Measurements from ENCODE around the gene CLDN22. TPM values are rescaled to one million over a fixed set of nuclear protein-coding genes. Genes with fewer than 3 reads are reported as not detected.

Gene CLDN22
- total and polyA plus RNA-seq, 10 of the 15 experiments (the other 5 are each of a cell fraction or from before 2014, with no cell fraction given) = not detected

GRCh38 chr4:183345261-183345660 is 25.2 kb upstream of the CLDN22 start:
- Histone ChIP-seq H3K79me2 (ENCODE audit: control insufficient read depth, insufficient read depth, low read length) (no peaks in the 10 kb centered on the region), H3K4me2 (ENCODE audit: control insufficient read depth, insufficient read depth) (no peak overlapping the region), H3K27ac (ENCODE audit: control insufficient read depth, insufficient read depth) (no peak overlapping the region), H2AFZ (ENCODE audit: control insufficient read depth, low read depth, low read length) (no peak overlapping the region), H3K36me3 (ENCODE audit: control insufficient read depth in 2 of 2, insufficient read depth in 2 of 2, low read length in 1 of 2) (no peaks in the 10 kb centered on the region), H4K20me1 (ENCODE audit: control insufficient read depth, insufficient read depth) (no peaks in the 10 kb centered on the region), H3K4me1 (ENCODE audit: control insufficient read depth, insufficient read depth, low read length) (no peaks in the 10 kb centered on the region), H3K9me3 (replicated peaks; ENCODE audit: control insufficient read depth, insufficient read depth, low read length) (no peaks in the 10 kb centered on the region), H3K9ac (ENCODE audit: control insufficient read depth, insufficient read depth, low read length) (no peak overlapping the region), H3K4me3 (no peak overlapping the region), H3K27me3 (replicated peaks in 1 of 2; ENCODE audit: control insufficient read depth in 2 of 2, insufficient read depth in 2 of 2, low read length in 1 of 2) (no peaks in the 10 kb centered on the region; a peak in 1 of 4 replicates)
- 54% methylated on average over 4 of the region's 4 CpGs for WGBS (ENCODE audit: insufficient coverage, insufficient replicate concordance, low lambda C conversion rate, missing lambda C conversion rate)
- intact Hi-C loops (cut with micrococcal nuclease; ENCODE audit: unreplicated experiment) (no loop called here), in situ Hi-C loops (cut with MboI) (no loop called here)
- SMC1A ChIA-PET (ENCODE audit: uncharacterized antibody, unreplicated experiment) = no interaction called here
- POLR2A ChIA-PET = no interaction called here
- CTCF ChIA-PET = no interaction called here
- no peak for ATAC-seq
- TF ChIP-seq CEBPB (IDR thresholded peaks at IDR 0.05; ENCODE audit: borderline replicate concordance in 1 of 2, low read depth in 2 of 2, low read length in 2 of 2) (no peak), TCF12 (IDR thresholded peaks at IDR 0.05; ENCODE audit: low read depth, low read length) (no peak), KLF5 (IDR thresholded peaks at IDR 0.05; ENCODE audit: partially characterized antibody) (no peak)
- BruUV-seq (replicated peaks) = no TSS peak
- no peak for FAIRE-seq
- DNase-seq (ENCODE audit: low read depth, low spot score) = no peak
- RAD21 ChIA-PET (ENCODE audit: unreplicated experiment) = no interaction called here

- ATAC-seq = no peak
- 43% methylated on average over 15 of the region's 15 CpGs for WGBS (ENCODE audit: insufficient coverage, insufficient replicate concordance, low lambda C conversion rate, missing lambda C conversion rate)
- SMC1A ChIA-PET (ENCODE audit: uncharacterized antibody, unreplicated experiment) = no interaction called here
- Histone ChIP-seq H3K4me3 (no peak overlapping the region), H3K79me2 (ENCODE audit: control insufficient read depth, insufficient read depth, low read length) (no peaks in the 10 kb centered on the region), H3K27me3 (replicated peaks in 1 of 2; ENCODE audit: control insufficient read depth in 2 of 2, insufficient read depth in 2 of 2, low read length in 1 of 2) (no peaks in the 10 kb centered on the region; a peak in 1 of 4 replicates), H3K27ac (ENCODE audit: control insufficient read depth, insufficient read depth) (no peak overlapping the region), H3K36me3 (ENCODE audit: control insufficient read depth in 2 of 2, insufficient read depth in 2 of 2, low read length in 1 of 2) (no peaks in the 10 kb centered on the region), H4K20me1 (ENCODE audit: control insufficient read depth, insufficient read depth) (no peaks in the 10 kb centered on the region), H3K9me3 (replicated peaks; ENCODE audit: control insufficient read depth, insufficient read depth, low read length) (no peaks in the 10 kb centered on the region), H2AFZ (ENCODE audit: control insufficient read depth, low read depth, low read length) (no peak overlapping the region), H3K4me2 (ENCODE audit: control insufficient read depth, insufficient read depth) (no peak overlapping the region), H3K4me1 (ENCODE audit: control insufficient read depth, insufficient read depth, low read length) (no peaks in the 10 kb centered on the region), H3K9ac (ENCODE audit: control insufficient read depth, insufficient read depth, low read length) (no peak overlapping the region)
- CTCF ChIA-PET = no interaction called here
- no peak for DNase-seq (ENCODE audit: low read depth, low spot score)
- FAIRE-seq = no peak
- BruUV-seq (replicated peaks) = no TSS peak
- no peak for TF ChIP-seq IRF4 (IDR thresholded peaks at IDR 0.05; ENCODE audit: low read depth, low read length)
- TF ChIP-seq JUNB (IDR thresholded peaks at IDR 0.05) = no peak
- POLR2A ChIA-PET = no interaction called here
- RAD21 ChIA-PET (ENCODE audit: unreplicated experiment) = no interaction called here
- intact Hi-C loops (cut with micrococcal nuclease; ENCODE audit: unreplicated experiment) = no loop called here
- in situ Hi-C loops (cut with MboI) = no loop called here
Measured at GRCh38 chr4:183344523-183345255, 24.6 kb upstream of the CLDN22 start.

Data from GM12878 (cell line).